Hematopoietic multipotent progenitor cell treated with erythropoietin and hydrocortisone succinate and interleukin-3 and kit ligand, for 6 days (in vitro differentiated cells): ENCODE results near the gene PRICKLE1.
"Not testable (repeated sequence)": the region's sequence is repeated elsewhere in the genome, so short reads cannot be mapped to it uniquely, and the experiment has no call there.

Experiments used
- DNase-seq: peaks from one replicate; pipeline ENCODE4 v3.0.0-alpha.2; 2015

Gene PRICKLE1

GRCh38 chr12:42552822-42553221, 36.7 kb downstream of the PRICKLE1 start:
- DNase-seq, result no peak

- DNase-seq, result no peak
Measured at GRCh38 chr12:42550800-42551199, 38.7 kb downstream of the PRICKLE1 start.

- no peak for DNase-seq
Measured at GRCh38 chr12:42546709-42547108, 42.8 kb downstream of the PRICKLE1 start.

- DNase-seq, result no peak
Measured at GRCh38 chr12:42541965-42542364, 47.6 kb downstream of the PRICKLE1 start.

GRCh38 chr12:42541308-42541707, 48.2 kb downstream of the PRICKLE1 start:
- DNase-seq, result not testable (repeated sequence)

- DNase-seq, result no peak
Measured at GRCh38 chr12:42539696-42540095, 49.9 kb downstream of the PRICKLE1 start.

GRCh38 chr12:42538203-42538602, 51.3 kb downstream of the PRICKLE1 start:
- DNase-seq, result no peak

GRCh38 chr12:42534184-42534838, 55.2 kb downstream of the PRICKLE1 start:
- no peak for DNase-seq

- no peak for DNase-seq
Measured at GRCh38 chr12:42530284-42530683, 59.3 kb downstream of the PRICKLE1 start.

GRCh38 chr12:42525444-42525843, 64.1 kb downstream of the PRICKLE1 start:
- no peak for DNase-seq

- no peak for DNase-seq
Measured at GRCh38 chr12:42524716-42525115, 64.8 kb downstream of the PRICKLE1 start.

- DNase-seq, result no peak
Measured at GRCh38 chr12:42516573-42516972, 73.0 kb downstream of the PRICKLE1 start.

- no peak for DNase-seq
Measured at GRCh38 chr12:42511656-42512055, 77.9 kb downstream of the PRICKLE1 start.

GRCh38 chr12:42510823-42511222, 78.7 kb downstream of the PRICKLE1 start:
- no peak for DNase-seq

GRCh38 chr12:42508913-42509460, 80.6 kb downstream of the PRICKLE1 start:
- no peak for DNase-seq

- DNase-seq, result no peak
Measured at GRCh38 chr12:42507565-42507964, 82.0 kb downstream of the PRICKLE1 start.

- no peak for DNase-seq
Measured at GRCh38 chr12:42507081-42507480, 82.5 kb downstream of the PRICKLE1 start.

- DNase-seq, result no peak
Measured at GRCh38 chr12:42504049-42504448, 85.5 kb downstream of the PRICKLE1 start.

GRCh38 chr12:42502682-42503081, 86.9 kb downstream of the PRICKLE1 start:
- no peak for DNase-seq

GRCh38 chr12:42498549-42499247, 90.8 kb downstream of the PRICKLE1 start:
- no peak for DNase-seq

- DNase-seq, result no peak
Measured at GRCh38 chr12:42496886-42497285, 92.7 kb downstream of the PRICKLE1 start.

- DNase-seq, result no peak
Measured at GRCh38 chr12:42495244-42495643, 94.3 kb downstream of the PRICKLE1 start.

GRCh38 chr12:42492267-42492666, 97.3 kb downstream of the PRICKLE1 start:
- no peak for DNase-seq

GRCh38 chr12:42490261-42490842, 99.2 kb downstream of the PRICKLE1 start:
- DNase-seq, result no peak
